HG03469 (cell line): ENCODE data around the gene MEX3A.
"Not testable (repeated sequence)": the region's sequence is repeated elsewhere in the genome, so short reads cannot be mapped to it uniquely, and the experiment has no call there.

Source experiments
- ATAC-seq: cut with Tn5 transposase; IDR thresholded peaks from one replicate; pipeline ENCODE4 v1.9.1; 2021; ENCODE audit warnings: mild to moderate bottlenecking, moderate library complexity, moderate number of reproducible peaks; ENCODE audit not compliant: unreplicated experiment

MEX3A gene

DNA sequence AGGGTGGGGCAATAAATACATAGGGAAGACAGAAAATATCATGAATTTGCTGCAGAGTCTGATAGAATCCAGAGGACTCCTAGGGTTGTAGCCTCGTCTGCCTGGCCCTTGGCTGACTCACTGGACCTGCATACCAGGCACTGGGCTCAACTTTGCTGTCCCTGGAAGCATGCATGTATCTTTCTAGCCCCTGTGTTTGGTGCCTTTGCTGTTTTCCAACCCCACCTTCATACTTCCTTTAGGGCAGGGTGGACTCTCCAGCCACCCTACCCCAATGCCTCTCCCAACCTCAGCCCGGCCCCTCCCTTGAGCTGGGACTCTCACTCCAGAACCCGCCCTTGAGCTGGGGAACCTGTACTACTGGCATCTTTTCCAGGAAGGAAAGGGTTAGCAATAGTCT, 20.1 kb downstream of the MEX3A start:
- ATAC-seq: no peak

DNA sequence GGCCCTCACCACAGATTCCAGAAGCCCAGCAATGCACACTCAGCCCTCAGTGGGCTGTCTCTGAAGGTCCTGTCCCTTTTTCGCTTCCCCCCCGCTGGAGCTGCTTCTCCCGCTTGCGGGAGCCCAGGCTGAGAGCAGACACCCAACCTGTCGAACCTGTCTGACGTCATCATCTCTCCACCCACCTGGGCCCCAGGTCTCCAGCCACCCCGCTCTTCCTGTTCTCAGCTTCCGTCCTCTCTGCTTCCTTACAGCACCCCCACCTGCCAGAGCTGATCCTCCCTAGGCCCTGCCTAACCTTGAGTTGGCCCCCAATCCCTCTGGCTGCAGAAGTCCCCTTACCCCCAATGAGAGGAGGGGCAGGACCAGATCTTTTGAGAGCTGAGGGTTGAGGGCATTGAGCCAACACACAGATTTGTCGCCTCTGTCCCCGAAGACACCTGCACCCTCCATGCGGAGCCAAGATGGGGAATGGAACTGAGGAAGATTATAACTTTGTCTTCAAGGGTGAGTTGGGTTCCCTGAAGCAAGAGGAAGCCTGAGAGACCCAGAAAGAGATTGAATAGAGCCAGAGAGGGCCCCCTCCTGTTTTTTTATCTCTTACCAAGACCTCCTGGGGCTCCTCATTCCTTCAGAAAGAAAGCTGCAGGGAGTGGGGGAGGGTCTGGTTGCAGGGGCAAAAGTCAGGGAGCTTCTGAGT, 21.2 kb downstream of the MEX3A start, which contains the start of gene RAB25:
Gene RAB25, plus strand, starts transcription at position 224 of the 700 bp plus-strand sequence. Its CDS starts 241 bp downstream, at position 465.
- no peak for ATAC-seq

DNA sequence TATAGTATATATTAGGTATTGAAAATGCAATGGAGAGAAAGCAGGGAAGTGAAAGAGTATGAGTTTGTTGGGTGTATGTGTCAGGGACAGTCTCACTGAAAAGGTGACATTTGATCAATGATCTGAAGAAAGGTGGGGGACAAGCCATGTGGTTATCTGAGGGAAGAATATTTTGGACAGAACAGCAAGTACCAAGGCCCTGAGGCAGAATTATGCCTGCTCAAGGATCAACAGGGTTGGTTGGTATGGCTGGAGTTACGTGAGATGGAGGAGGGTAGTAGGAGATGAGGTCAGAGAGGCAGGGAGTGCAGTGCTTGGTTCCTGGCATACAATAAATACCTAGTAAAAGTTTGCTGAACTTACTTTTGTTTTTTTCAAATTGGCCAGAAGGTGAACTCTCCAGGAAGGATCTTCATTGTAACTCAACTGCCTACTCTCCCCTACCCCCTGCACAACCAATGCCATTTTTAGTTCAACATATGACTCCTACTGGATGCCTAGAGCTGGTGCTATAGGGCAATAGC, 25.9 kb downstream of the MEX3A start:
- no peak for ATAC-seq

DNA sequence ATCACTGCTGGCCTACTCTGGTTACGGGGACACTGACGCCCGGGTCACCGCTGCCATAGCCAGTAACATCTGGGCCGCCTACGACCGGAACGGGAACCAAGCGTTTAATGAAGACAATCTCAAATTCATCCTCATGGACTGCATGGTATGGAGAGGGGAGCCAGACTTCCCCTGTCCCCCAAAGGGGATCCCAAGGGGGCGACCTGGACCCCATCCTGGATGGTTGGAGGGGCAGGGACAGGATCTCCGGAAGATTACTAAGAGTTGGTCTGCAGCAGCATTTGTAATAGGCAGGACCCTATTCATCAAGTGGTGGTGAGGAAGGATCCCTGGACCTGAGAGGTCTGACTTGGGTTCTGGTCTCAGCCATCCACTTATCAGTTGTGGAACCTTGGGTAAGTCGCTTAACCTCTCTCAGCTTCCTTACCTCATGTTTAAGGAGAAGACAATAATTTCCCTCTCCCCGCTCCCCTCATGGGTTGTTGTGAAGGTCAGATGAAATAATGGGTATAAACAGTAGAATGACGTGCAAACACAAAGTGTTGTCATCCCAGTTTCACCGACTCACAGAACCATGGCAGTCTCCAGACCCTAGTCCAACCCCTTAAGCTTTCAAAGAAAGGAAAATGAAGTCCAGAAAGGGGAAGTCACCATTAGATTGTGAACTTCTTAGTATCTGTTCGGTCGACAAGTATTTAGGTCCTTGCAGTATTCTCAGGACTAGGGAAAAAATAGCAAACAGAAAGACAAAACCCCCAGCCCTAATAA, 26.8 kb downstream of the MEX3A start:
- ATAC-seq: no peak

DNA sequence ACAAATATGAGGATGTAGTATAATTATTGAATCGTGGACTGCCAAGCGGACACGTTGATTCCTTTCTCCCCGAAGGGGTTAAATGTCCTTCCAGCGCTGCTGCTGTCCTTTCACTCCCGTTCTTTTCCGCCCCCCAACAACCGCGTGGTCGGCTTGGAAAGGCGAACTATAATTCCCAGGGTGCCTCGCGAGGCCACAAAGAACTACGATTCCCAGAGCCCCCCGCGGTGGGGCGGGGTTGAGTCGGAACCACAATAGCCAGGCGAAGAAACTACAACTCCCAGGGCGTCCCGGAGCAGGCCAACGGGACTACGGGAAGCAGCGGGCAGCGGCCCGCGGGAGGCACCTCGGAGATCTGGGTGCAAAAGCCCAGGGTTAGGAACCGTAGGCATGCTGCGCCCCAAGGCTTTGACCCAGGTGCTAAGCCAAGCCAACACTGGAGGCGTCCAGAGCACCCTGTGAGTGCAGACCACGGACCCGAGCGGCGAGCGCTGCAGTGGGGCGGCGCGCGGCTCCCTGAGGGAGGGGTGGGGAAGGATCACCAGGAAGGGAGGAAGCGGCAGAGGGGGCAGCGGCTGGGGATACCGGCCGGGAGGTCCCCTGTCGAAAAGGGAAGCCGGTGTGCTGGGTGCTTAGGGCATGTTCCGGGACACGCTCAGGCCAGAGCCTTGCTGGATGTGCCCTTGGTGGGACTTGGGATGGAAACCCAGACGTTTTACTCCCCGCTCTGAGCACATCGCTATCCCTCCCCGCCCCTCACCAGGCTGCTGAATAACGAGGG, 27.6 kb downstream of the MEX3A start, which contains the start of gene LAMTOR2:
Gene LAMTOR2, plus strand, starts transcription at position 283 of the 781 bp plus-strand sequence. Its CDS starts 108 bp downstream, at position 391.
- peak; percentile 64 for ATAC-seq

DNA sequence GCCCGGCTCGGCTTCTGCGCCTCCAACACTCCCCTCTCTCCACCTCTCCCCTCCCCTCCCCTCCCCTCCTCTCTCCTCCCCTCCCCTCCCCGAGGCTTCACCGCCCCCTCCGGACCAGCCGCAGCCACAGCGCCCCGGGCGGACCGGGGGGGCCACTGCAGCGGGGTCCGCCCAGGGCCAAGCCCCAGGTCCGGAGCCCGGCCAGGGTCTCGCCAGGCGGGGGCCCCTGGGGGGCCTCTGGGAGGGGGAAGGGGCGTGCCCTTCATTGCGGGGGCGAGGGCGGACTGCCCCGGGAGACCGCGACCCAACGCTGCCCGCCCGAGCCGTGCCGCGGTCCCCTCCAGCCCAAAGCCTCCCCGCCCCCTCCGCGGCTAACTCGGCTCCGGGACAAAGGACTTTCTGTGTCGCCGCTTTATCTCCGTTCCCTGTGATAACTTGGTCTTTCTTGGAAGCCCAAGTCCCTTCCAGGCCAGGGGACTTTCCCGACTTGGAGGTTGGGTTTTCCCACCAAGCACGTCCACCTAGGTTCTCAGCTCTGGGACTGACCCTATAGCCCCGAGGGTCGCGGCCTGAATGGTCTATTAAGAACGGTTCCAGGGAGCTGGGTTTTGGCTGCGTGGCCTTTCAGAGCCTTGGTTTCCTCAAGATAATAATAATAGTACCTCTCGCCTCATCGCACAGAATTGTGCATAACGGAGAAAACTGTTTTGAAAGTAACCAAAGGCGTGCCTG, 28.3 kb downstream of the MEX3A start, which contains the start of gene UBQLN4:
Gene UBQLN4, minus strand, starts transcription at position 31 of the 732 bp plus-strand sequence. CDS start 97 bp downstream, outside the sequence.
- ATAC-seq: no peak

DNA sequence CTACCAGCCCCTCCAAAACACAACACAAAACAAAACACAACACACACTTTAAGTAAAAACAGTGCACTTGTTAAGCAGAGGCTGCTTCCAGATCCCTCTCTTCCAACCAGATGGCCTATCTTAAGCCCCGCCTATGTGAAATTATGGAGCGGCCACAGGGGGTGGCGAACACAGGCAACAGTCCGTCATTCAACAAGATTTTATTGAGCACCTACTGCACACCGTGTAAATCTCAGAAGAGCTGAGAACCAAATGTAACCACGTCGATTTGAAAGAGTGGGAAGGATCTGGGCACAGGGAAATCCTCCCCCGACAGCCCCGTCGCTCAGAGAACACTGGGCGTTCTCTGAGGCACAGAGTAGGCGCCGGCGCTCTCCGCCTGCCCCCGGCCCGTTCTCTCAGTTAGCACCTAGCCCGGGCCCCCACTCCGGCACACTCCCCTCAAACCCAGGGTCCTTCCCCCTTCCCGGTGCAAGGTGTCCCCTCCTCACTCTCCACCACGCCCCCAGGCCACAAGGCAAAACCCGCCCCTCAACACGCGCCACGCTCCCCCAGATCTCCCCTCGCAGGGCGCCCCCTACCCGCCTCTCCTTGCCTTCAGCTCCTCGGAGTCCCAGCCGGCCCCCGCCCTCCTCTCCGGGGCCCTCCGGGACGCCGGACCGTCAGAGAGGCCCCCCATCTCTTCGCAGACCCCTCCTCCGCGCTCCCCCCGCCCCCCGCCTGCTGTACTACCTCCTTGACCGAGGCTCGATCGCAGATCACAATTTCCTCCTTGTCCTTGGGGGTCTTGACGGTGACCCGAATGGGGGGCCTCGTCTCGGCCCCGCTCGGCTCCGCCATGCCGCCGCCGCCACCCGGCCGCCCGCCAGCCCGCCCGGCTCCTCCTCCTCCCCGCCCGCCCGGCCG, 29.1 kb downstream of the MEX3A start:
- no peak for ATAC-seq

DNA sequence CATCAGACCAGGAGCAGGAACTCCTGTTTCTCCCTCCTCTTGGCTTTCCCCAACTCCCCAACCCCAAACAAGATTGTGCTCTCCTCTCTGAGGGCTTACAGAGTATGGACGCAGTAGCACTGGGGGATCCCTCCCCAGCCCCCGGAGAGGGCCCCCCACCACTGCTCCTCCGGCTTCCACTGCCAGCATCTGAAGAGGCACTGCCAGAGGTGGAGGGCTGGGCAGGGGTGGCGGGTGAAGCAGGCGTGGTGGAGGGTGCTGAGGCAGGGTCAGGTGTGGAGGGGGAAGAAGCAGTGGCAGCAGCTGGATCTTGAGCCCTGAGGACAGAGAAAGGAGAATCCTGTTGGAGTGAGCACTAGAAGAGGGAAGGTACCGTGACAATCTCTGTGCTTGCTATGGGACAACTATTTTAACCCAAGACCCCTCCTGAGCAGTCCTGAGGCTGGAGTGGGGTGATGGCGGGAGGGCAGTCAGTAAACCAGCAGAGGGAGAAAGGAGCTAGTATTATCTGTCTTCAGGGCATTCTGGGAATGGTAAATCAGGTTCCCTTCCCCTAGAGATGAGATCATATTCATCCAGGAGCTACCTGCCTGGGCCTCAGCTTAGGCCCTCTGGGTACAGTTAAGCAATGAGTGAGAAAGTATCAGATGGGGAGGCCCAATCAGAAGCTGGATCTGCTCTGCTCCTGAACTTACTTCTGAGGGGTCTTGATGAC, 31.1 kb downstream of the MEX3A start:
- no peak for ATAC-seq

DNA sequence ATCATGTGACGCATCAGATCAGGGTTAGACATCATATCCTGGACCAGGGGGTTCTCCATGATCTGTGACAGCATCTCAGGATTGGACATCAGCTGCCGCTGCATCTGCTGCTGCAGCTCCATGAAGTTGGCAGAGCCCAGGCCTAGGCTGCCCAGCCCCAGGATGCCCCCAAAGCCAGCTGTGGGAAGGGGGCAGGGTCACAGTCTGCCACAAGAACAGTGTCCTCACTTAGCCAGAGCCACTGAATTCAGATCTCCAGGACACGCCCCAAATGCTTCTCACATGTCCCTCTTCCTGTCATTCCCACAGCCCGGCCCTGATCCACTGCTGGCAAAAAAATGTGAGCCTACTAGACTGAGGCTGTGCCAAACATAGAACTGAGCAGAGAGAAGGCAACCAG, 31.9 kb downstream of the MEX3A start:
- ATAC-seq: no peak

DNA sequence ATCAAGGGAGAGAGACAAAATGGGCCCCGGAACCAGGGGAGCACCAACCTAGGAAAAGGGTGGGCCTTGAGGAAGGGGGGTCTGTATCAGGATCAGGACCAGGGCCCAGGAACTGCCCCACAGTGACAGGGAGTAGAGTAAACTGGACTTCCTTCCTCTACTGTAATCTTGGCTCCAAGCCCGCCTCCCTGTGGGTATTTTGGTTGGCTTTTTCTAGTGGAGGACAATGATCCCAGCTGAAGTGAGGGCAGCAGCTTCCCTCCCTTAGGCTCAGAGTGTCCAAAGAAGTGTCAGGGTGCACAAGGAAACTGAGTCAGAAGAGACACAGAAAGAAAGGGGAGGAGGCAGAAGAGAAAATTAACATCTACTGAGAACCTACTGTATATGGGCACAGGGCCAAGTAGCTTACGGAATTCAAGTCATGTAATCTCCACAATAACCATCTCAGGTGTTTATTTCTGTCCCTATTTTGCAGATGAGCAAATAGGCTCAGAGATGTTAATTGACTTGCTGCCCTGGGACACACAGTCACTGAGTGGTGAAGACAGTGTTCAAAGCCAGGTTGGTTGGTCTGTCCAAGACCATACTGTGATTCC, 33.5 kb downstream of the MEX3A start:
- ATAC-seq: no peak

DNA sequence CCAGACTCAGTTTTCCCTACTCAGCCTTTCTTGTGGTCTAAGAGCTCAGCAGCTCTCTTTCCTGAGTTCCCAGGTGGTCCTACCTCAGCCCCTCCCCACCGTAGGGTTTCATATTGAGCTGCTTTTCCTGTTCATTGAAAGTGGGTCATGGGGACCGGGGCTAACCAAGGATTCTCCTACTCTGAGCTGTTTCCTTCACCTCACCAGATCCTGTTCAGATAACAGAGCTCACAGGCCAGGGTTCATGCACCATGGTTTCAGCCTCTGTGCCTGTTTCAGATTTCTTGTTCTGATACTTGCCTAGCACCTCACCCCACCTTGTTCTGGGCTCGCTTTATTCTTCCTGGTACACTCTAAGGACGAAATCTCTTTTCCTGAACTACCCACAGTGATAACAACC, 37.2 kb downstream of the MEX3A start:
- no peak for ATAC-seq

DNA sequence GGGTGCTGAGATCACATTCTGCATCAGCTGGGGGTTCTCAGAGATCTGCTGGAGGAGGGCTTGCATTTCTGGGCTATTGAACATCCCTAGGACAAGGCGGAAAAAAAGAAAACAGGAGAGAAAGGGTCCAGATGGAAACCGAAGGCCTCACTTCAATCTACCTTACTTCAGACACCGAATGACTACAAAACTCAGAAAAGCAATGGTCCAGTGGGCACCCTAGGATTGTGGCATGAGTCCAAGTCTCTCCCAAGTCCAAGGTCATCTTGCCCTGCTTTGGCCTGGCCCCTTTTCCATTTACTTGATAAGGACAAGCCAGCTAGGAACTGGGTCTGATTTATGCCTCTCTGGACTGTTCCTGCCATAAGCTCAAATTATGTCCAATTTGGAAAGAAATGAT, 39.4 kb downstream of the MEX3A start:
- no peak for ATAC-seq

DNA sequence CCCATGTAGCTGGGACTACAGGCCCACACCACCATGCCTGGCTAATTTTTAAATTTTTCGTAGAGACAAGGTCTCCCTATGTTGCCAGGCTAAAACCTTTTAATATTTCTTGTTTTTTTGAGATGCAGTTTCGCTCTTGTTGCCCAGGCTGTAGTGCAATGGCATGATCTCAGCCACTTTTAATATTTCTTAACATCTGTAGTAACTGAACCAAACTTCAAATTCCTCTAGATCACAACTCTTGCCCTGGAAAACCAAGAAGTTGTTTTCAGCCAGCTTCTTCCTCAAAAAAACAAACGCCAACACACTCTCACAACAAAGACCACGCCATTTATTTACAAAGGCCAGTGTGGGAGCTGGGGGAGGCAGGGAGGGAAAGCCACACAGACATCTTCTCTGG, 47.3 kb downstream of the MEX3A start:
- ATAC-seq: not testable (repeated sequence)

DNA sequence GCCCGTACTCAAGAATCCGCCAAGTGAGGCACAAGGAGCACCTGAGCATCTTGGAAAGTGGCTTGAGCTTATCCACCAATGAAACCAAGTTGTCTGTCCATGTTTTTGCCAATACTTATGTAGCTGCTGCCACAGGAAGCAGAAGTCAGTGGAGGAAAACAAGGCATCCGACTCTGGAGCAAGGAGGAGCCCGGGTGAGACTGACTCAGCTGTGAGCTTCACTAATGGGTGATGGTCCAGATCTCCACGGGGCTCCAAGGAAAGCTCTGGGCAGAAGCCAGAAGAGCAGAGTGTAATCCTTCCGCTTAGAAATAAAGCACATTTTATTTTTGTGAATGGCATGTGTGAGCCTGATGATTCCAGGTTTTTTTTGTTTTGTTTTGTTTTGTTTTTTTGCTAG, 49.3 kb downstream of the MEX3A start:
- ATAC-seq: no peak

DNA sequence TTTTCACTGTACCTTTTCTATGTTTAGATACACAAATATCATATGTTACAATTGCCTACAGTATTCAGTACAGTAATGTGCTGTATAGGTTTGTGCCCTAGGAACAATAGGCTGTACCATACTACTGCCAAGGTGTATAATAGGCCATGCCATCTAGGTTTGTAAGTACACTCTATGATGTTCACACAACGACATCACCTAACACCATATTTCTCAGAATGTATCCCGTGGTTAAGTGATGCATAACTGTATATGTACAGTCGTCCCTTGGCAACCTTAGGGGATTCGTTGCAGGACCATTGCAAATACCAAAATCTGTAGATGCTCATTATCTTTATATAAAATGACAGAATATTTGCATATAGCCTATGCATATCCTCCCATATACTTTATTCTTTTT, 55.7 kb downstream of the MEX3A start:
- no peak for ATAC-seq

DNA sequence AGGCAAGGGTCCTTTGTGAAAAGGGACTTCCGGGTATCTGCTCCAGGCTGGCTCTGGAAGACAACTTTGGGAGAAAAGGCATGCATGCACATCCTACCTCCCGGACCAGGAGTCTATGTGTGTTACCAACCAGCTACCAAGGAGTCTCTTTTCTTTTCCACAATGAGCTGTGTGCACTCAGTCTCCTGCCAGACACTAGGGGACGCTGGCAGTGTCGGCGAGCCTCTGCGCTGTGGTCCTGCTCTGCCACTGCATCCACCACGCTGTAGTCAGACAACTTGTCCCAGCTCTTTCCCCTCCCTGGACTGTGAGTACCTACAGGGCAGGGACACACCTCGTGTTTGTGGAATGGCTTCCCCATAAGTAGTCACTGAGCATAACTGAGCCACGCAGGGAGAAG, 56.4 kb downstream of the MEX3A start:
- ATAC-seq: no peak

DNA sequence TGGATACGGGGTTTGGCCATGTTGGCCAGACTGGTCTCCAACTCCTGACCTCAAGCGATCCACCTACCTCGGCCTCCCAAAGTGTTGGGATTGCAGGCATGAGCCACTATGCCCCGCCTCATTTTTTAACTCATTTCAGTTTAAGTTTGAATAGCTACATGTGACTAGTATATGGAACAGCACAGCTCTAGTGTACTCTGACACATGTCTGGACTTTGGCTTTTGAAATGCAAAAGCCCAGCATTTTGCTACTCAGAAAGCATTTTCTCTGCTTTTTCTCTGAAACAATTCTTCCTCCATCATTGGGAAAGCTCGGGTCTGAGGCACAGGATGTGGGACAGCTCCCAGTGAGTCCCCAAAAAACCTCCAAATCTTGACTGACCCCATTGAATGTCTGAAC, 57.5 kb downstream of the MEX3A start:
- ATAC-seq: no peak
